ENCODE results near the gene CYLD.

Gene CYLD

GRCh38 chr16:50731130-50731988 lies 10.5 kb upstream of the CYLD start:
- no peak for TF ChIP-seq CTCF (IDR thresholded peaks at IDR 0.05; ENCODE audit: control insufficient read depth, extremely low read depth, insufficient read depth)
- no peak for DNase-seq (ENCODE audit: low read depth)
- H3K4me3 ChIP-seq (ENCODE audit: low read depth, low read length): no peak overlapping the region

- TF ChIP-seq CTCF (IDR thresholded peaks at IDR 0.05; ENCODE audit: control insufficient read depth, extremely low read depth, insufficient read depth): no peak
- H3K4me3 ChIP-seq (ENCODE audit: low read depth, low read length): no peak overlapping the region
- no peak for DNase-seq (ENCODE audit: low read depth)
Observed at GRCh38 chr16:50731989-50732832, 9.7 kb upstream of the CYLD start.

GRCh38 chr16:50733468-50733867 lies 8.4 kb upstream of the CYLD start:
- DNase-seq (ENCODE audit: low read depth): no peak
- no peak for TF ChIP-seq CTCF (IDR thresholded peaks at IDR 0.05; ENCODE audit: control insufficient read depth, extremely low read depth, insufficient read depth)
- H3K4me3 ChIP-seq (ENCODE audit: low read depth, low read length): no peak overlapping the region

GRCh38 chr16:50735629-50736122 lies 6.2 kb upstream of the CYLD start:
- no peak for TF ChIP-seq CTCF (IDR thresholded peaks at IDR 0.05; ENCODE audit: control insufficient read depth, extremely low read depth, insufficient read depth)
- no peak for DNase-seq (ENCODE audit: low read depth)
- H3K4me3 ChIP-seq (ENCODE audit: low read depth, low read length): no peak overlapping the region

- TF ChIP-seq CTCF (IDR thresholded peaks at IDR 0.05; ENCODE audit: control insufficient read depth, extremely low read depth, insufficient read depth): no peak
- no peak for DNase-seq (ENCODE audit: low read depth)
Observed at GRCh38 chr16:50736448-50736847, 5.4 kb upstream of the CYLD start.

GRCh38 chr16:50737420-50737959 lies 4.4 kb upstream of the CYLD start:
- TF ChIP-seq CTCF (IDR thresholded peaks at IDR 0.05; ENCODE audit: control insufficient read depth, extremely low read depth, insufficient read depth): no peak
- DNase-seq (ENCODE audit: low read depth): no peak
- no peak overlapping the region for H3K4me3 ChIP-seq (ENCODE audit: low read depth, low read length)

More at GRCh38 chr16:50736448-50736847, 5.4 kb upstream of the CYLD start:
- no peak overlapping the region for H3K4me3 ChIP-seq (ENCODE audit: low read depth, low read length)

All from LNCaP clone FGC (cell line).